Activated naive CD4-positive, alpha-beta T cell treated with anti-CD3 and anti-CD28 coated beads, Interleukin-2, amount 50 U/mL, for 24 hours (primary cell): ENCODE data around the gene RHEB.

Experiments used
- H3K27ac Mint-ChIP-seq: one replicate; pipeline ENCODE4 v1.8.0; 2021; ENCODE audit warnings: mild to moderate bottlenecking, mixed read lengths
- H3K27me3 Mint-ChIP-seq: one replicate; pipeline ENCODE4 v1.8.0; 2021; ENCODE audit warnings: mixed read lengths
- H3K36me3 Mint-ChIP-seq: one replicate; pipeline ENCODE4 v1.8.0; 2021; ENCODE audit warnings: mixed read lengths
- H3K4me1 Mint-ChIP-seq: one replicate; pipeline ENCODE4 v1.8.0; 2021; ENCODE audit warnings: mixed read lengths
- H3K4me3 Mint-ChIP-seq: one replicate; pipeline ENCODE4 v1.8.0; 2021; ENCODE audit warnings: mild to moderate bottlenecking, mixed read lengths
- H3K9me3 Mint-ChIP-seq: one replicate; pipeline ENCODE4 v1.8.0; 2021; ENCODE audit warnings: mixed read lengths

Gene RHEB

DNA sequence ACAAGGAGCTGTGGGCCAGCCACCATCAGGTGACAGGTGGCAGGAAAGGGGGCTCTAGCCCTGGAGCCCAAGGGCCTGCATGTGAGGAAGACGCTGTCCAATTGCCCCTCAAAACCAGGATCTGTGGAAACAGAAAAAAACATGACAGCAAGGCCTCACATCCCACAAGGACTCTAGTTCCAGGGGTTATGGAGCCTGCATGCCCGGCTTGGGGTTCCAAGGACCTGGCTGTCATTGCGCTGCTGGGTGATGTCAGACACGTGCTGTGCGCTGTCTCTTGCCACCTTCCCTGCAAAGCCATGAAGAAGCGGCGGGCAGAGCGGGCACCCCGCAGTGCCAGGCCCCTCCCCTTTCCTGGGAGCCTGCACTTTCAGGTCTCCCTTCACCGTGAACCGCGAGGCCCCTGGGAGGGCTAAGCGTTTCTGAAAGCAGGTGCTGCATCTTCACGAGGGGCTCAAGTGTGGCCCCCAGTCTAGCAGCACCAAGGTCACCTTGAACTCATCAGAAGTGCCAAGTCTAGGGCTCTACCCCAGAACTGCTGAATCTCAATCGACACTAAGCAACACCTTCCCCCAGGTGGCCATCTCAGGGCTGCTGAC lies 64.7 kb downstream of the RHEB start:
- Mint-ChIP-seq H3K36me3 (no peaks in the 10 kb centered on the region), H3K27ac (no peak overlapping the region), H3K4me1 (no peaks in the 10 kb centered on the region), H3K27me3 (no peaks in the 10 kb centered on the region), H3K9me3 (no peaks in the 10 kb centered on the region), H3K4me3 (no peak overlapping the region)

DNA sequence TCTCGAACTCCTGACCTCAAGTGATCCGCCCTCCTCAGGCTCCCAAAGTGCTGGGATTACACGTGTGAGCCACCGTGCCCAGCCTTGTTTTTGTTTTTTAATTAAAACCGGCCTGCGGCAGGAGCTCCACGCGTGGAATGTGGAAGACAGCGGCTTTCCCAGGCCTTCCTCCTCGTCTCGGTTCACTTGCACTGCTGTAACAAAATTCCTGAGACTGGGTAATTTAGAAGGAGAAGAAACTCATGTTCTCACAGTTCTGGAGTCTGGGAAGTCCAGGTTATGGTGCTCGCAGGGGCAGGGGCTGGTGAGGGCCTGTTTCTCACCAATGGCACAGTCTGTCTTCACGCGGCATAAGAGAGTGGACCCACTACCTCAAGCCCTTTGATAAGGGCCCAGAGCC lies 65.4 kb downstream of the RHEB start:
- Mint-ChIP-seq H3K4me1 (peaks cover 5% of the 10 kb centered on the region), H3K4me3 (no peak overlapping the region), H3K27ac (no peak overlapping the region)

DNA sequence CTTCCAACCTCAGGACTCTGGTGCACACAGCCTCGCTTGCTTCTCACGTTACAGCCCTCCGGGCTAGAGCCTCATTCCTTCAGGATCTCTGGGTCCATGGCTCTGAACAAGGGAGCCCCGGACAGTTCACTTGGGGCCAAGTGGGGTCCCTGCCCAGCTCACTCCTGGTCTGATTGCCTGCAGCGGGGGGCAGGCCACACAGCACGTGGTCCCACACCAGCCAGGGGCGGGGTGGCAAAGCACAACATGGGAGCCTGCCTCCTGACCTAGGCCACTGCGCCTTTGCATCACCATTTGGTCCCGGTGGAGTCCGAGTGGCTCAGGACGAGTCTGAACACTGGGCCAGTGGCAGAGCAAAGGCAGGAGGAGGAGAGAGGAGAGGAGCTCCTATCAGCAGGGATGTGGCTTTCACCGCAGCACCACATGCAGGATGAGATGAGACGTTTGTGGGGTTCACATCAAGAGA lies 66.3 kb downstream of the RHEB start:
- no peak overlapping the region for H3K27ac Mint-ChIP-seq
- no peaks in the 10 kb centered on the region for H3K27me3 Mint-ChIP-seq
- no peaks in the 10 kb centered on the region for H3K9me3 Mint-ChIP-seq
- peaks cover 5% of the 10 kb centered on the region for H3K4me1 Mint-ChIP-seq
- H3K4me3 Mint-ChIP-seq: no peak overlapping the region
- no peaks in the 10 kb centered on the region for H3K36me3 Mint-ChIP-seq

More for the DNA sequence above, 65.4 kb downstream of the RHEB start:
- Mint-ChIP-seq H3K9me3 (no peaks in the 10 kb centered on the region), H3K27me3 (no peaks in the 10 kb centered on the region), H3K36me3 (no peaks in the 10 kb centered on the region)

DNA sequence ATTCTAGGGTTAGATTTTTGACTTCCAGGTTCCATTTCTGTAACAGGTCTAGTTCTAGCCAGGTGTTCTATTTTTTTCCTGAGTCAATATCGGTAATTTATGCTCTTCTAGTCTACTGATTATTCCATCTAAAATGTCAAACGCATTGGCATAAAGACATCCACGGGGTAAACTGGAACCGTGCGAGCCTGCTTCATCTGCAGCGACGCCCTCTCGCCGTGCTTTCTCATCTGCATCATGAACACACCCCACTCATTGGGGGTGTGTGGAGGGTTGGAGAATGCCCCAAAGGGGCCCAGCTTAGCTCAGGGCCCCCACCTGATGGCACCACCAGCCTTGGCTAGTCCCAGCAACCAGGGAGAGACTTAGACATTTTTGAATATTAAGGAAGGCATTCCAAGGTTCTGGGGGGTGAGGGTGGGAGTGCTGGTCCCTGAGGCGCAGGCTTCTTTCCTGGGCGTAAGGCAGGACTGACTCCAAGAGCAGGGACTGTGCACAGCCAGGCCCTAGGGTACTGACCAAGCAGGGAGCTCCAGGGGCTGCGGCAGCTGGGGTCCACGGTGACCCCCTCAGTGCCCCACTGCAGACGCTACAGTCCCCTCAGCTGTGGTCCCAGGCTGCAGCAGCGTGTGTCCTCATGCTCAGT lies 66.9 kb downstream of the RHEB start:
- no peaks in the 10 kb centered on the region for H3K27me3 Mint-ChIP-seq
- H3K36me3 Mint-ChIP-seq: no peaks in the 10 kb centered on the region
- H3K4me3 Mint-ChIP-seq: no peak overlapping the region
- H3K27ac Mint-ChIP-seq: no peak overlapping the region
- H3K4me1 Mint-ChIP-seq: peaks cover 5% of the 10 kb centered on the region
- no peaks in the 10 kb centered on the region for H3K9me3 Mint-ChIP-seq

DNA sequence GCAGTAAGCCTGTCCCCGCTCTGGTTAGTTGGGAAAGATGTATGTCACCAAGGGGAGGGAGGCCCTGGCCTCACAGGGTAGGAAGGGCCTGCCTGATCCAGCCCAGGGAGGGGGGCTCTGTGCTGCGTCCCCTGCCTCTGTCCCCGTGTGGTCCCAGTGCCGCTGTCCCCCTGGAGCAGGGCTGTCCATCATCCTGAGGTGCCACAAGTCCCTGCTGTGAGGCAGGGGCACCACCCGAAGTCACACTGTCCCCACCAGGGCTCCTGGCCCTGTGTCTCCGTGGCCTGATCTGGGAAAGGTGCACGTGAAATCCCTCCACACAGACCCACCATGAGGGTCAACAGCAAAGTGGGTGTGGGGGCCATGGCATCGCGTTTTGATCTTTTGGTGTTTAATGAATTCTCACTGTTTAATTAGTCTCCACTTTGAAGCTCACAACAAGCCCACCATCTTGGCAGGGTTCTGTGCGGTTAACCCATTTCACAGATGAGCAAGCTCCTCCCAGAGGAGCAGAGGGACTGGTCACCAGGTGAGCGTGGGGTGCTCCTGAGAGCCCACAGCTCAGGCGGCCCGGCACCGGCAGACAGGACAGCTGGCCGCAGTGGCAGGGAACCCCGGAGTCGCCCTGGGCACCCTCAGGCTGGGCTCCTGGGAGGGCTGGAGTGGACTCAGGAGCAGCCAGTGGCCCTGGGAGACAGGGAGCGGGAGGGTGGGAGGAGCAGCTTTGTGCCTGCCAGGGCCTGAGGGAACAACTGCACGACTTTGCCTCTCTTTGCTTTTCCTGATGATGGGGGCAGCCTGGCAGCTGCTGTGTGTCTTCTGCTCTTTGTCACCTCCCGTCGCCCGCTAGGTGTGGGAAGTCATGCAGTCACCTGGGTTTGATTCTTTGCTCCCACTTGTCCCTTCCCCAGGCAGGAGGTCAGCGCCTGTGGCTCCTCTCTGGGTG lies 67.8 kb downstream of the RHEB start:
- Mint-ChIP-seq H3K27me3 (no peaks in the 10 kb centered on the region), H3K27ac (no peak overlapping the region), H3K4me1 (peaks cover 5% of the 10 kb centered on the region), H3K9me3 (no peaks in the 10 kb centered on the region), H3K4me3 (no peak overlapping the region), H3K36me3 (no peaks in the 10 kb centered on the region)

DNA sequence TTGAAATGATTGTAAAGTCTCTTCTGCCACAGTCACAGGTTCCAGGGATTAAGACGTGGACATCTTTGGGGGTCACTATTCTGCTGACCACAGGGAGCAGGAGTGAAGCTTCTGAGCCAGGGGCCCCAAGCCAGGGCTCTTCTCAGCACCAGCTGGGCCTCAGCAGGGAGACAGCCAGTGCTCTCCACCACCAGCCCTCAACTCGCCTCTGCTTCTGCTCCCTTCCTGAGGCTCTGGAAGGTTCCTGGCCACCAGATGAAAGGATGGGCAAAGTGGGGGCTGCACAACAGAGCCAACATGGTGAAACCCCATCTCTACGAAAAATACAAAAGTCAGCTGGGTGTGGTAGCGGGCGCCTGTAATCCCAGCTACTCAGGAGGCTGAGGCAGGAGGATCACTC lies 68.5 kb downstream of the RHEB start:
- Mint-ChIP-seq H3K4me3 (no peak overlapping the region), H3K27me3 (no peaks in the 10 kb centered on the region), H3K9me3 (no peaks in the 10 kb centered on the region), H3K4me1 (peaks cover 5% of the 10 kb centered on the region), H3K27ac (no peak overlapping the region), H3K36me3 (no peaks in the 10 kb centered on the region)

DNA sequence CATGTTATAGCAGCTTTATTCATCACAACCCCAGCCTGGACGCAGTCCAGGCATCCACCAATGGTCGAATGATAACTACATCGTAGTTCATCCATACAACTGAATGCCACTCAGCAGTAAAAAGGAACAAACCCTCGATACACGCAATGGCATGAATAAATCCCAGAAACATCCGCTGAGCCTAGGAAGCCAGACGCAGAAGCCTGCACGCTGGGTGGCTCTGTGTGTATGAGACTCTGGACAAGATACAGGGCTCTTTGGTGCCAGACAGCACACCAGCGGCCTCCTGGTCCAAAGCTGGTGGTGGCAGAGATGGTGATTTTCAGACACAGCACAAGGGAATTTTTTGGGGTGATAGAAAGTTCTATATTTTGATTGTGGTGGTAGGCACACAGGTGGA lies 69.7 kb downstream of the RHEB start:
- Mint-ChIP-seq H3K4me3 (no peak overlapping the region), H3K27me3 (no peaks in the 10 kb centered on the region), H3K36me3 (no peaks in the 10 kb centered on the region), H3K9me3 (no peaks in the 10 kb centered on the region), H3K4me1 (peaks cover 6% of the 10 kb centered on the region), H3K27ac (no peak overlapping the region)

DNA sequence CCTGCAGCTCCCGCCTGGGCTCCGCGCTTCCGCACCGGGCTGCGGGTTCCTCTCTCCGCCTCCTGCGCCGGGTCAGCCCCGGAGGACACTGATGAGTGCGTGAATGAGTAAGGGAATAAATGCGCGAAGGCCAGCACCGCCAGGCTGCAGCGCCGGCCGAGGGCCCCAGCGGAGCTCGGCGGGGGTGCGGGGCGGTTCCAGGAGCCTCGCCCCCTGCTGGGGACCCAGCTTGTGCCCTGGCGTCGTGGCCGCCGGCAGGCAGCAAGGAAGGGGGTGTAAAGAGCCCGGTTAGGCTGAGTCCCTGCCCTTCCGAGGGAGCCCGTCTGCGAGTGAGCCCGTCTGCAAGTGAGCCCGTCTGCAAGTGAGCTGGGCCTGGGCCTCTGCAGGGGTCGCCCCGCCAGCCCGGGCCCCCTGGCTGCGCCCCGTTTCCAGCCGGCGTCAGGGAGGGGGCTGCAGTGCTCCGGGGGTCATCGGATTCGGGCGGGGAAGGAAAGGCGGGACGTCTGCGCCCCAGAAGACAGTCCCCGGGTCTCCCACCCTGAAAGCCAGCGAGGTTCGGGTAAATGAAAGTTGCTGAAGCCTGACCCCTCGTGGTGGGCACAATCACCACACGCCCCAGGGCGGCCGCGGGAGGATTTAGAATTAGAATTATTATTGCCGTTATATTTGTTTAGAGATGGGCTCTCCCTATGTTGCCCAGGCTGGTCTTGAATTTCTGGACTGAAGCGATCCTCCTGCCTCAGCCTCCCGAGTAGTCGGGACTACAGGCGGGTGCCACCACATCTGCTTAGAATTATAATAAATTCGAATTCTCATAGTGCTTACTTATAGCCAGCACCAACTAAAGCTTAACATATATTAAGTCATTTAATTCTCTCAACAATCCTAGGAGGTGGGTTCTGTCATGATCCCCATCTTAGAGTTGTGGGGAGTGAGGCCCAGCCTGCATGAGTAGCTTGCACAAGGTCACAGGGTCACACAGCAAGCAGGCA lies 71.1 kb downstream of the RHEB start:
- H3K27ac Mint-ChIP-seq: no peak overlapping the region
- no peaks in the 10 kb centered on the region for H3K9me3 Mint-ChIP-seq
- H3K36me3 Mint-ChIP-seq: no peaks in the 10 kb centered on the region
- H3K4me1 Mint-ChIP-seq: peaks cover 14% of the 10 kb centered on the region
- peak overlapping the region; percentile 71 for H3K4me3 Mint-ChIP-seq
- H3K27me3 Mint-ChIP-seq: no peaks in the 10 kb centered on the region

DNA sequence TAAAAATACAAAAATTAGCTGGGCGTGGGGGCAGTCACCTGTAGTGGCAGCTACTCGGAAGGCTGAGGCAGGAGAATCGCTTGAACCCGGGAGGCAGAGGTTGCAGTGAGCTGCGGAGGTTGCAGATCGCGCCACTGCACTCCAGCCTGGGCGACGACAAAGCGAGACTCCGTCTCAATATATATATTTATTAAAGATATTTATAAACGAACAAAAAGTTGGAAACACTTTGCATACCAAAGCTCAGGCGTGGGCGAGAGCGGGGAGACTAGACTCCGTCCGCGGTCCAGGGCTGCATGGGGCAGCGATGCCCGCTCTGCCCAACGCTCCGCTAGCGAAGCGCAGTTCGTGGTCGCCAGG lies 71.8 kb downstream of the RHEB start:
- H3K4me3 Mint-ChIP-seq: peak overlapping the region; percentile 65
- no peaks in the 10 kb centered on the region for H3K27me3 Mint-ChIP-seq
- no peak overlapping the region for H3K27ac Mint-ChIP-seq
- H3K9me3 Mint-ChIP-seq: no peaks in the 10 kb centered on the region
- H3K36me3 Mint-ChIP-seq: no peaks in the 10 kb centered on the region
- peaks cover 16% of the 10 kb centered on the region for H3K4me1 Mint-ChIP-seq

DNA sequence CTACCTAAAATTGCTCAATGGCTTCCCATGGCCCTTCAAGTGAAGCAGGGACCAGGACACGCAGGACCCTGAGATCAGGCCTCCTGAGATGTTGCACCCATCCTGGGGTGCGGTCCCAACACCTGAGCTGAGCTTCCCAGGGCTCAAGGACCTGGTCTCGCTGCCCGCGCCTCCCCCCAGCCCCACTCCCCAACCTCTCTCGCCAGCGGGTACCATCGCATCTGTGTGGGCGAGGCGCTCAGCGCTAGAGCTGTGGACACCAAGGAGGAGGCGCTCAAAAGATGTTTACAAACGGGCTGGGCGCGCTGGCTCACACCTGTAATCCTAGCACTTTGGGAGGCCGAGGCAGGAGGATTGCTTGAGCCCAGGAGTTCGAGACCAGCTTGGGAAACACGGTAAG lies 72.4 kb downstream of the RHEB start:
- Mint-ChIP-seq H3K36me3 (no peaks in the 10 kb centered on the region), H3K4me3 (no peak overlapping the region), H3K9me3 (no peaks in the 10 kb centered on the region), H3K4me1 (peaks cover 20% of the 10 kb centered on the region), H3K27ac (no peak overlapping the region), H3K27me3 (no peaks in the 10 kb centered on the region)

DNA sequence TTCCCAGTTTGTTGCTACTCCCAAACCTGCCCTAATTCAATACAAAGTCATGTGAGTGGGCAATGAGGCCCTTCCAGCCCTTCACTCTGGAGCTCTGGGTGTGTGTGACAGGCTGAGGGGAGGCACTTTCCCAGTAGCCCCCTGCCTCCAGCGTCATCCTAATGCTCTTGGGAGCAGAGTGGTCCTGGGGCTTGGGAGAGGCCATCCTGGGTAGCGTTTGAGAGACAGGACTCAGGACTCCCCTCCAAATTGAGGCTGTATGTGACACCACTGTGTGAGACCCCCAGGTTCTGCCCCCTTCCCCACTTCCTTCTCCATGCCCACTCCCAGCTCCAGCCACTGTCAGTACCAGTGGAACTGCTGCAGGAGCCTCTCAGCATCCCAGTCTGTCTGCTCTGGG lies 73.3 kb downstream of the RHEB start:
- H3K4me1 Mint-ChIP-seq: peaks cover 28% of the 10 kb centered on the region
- H3K27ac Mint-ChIP-seq: no peak overlapping the region
- no peaks in the 10 kb centered on the region for H3K9me3 Mint-ChIP-seq
- H3K4me3 Mint-ChIP-seq: no peak overlapping the region
- no peaks in the 10 kb centered on the region for H3K27me3 Mint-ChIP-seq
- no peaks in the 10 kb centered on the region for H3K36me3 Mint-ChIP-seq

DNA sequence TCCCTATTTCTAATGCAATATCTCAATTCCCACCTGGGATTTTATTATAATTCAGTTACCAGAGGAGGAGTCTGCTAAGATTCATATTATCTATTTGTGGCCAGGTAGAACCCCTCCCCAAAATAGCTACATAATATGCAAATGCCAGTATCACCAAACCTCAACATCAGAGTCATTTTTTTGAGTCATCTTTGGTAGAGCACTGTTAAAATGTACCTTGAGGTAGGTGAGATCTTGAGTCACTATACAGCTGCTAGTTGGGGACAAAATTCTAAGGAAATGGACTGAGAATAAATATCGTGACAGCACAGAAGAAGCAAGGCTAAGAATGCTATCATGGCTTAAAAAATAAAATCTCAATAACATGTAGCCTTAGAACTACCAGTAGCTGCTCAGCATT lies 75.1 kb downstream of the RHEB start:
- Mint-ChIP-seq H3K27ac (no peak overlapping the region), H3K9me3 (no peaks in the 10 kb centered on the region), H3K27me3 (no peaks in the 10 kb centered on the region), H3K4me1 (peaks cover 40% of the 10 kb centered on the region), H3K4me3 (no peak overlapping the region), H3K36me3 (no peaks in the 10 kb centered on the region)

DNA sequence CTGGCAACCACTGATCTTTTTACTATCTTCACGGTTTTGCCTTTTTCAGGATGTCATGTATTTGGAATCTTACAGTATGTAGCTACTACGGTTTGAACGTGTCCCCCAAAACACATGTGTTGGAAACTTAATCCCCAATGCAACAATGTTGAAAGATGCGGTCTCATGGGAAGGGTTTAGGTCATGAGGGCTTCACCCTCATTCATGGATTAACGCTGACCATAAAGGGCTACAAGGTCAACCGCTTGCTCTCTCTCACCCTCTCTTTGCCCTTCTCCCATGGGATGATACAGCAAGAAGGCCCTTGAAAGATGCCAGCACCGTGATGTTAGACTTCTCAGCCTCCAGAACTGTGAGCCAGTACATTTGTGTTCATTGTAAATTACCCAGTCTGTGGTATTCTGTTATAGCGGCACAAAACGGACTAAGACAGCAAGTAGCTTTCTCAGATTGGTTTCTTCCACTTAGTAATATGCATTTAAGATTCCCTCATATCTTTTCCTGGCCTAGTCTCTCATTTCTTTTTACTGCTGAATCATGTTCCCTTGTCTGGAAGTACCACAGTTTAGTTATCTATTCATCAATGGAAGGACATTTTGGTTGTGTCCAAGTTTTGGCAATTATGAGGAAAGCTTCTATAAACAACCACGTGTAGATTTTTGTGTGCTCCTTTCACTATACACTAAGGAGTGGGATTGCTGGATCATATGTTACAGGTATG lies 76.8 kb downstream of the RHEB start:
- no peak overlapping the region for H3K27ac Mint-ChIP-seq
- no peaks in the 10 kb centered on the region for H3K36me3 Mint-ChIP-seq
- H3K4me1 Mint-ChIP-seq: peaks cover 36% of the 10 kb centered on the region
- no peaks in the 10 kb centered on the region for H3K9me3 Mint-ChIP-seq
- no peaks in the 10 kb centered on the region for H3K27me3 Mint-ChIP-seq
- H3K4me3 Mint-ChIP-seq: no peak overlapping the region

DNA sequence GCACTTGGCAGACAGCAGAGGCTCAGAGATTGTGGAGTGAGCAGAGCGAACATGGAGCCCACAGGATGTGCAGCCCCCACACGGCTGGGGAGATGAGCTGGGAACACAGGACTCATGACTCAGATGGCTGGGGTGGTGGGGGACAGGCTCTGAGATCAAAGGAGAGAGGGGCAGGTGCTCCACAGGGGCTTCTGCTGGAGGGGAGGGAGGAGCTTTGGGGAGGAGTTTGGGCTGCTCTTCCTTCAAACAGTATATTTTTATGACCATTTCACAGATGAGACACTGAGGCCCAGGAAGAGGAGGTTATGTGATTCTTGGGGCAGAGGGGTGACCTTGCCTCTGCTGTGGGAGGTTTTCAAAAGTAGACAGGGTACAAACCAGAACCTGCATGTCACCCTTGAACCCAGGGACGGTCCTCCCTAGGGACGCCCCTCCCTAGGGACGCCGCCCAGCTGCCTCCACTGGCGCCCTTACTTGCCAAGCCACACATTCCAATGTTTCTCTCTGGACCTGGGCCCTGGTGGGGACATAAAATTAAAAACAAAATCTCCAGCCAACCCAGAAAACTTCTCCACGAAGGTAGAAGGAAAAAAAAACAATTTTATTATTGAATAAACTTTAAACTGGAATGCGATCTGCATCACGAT lies 78.8 kb downstream of the RHEB start:
- peak overlapping the region; percentile 55 for H3K27ac Mint-ChIP-seq
- H3K4me3 Mint-ChIP-seq: no peak overlapping the region
- H3K27me3 Mint-ChIP-seq: no peaks in the 10 kb centered on the region
- H3K4me1 Mint-ChIP-seq: peaks cover 36% of the 10 kb centered on the region
- no peaks in the 10 kb centered on the region for H3K36me3 Mint-ChIP-seq
- H3K9me3 Mint-ChIP-seq: no peaks in the 10 kb centered on the region
